Cerebellar nuclear complex (tissue), 1 donor: Measurements from ENCODE around the gene CARTPT.

Experiments
- DNase-seq, 2 experiments: peaks; one replicate each; lab custom pipeline; 2025; lab: John Stamatoyannopoulos, UW

The CARTPT gene

DNA sequence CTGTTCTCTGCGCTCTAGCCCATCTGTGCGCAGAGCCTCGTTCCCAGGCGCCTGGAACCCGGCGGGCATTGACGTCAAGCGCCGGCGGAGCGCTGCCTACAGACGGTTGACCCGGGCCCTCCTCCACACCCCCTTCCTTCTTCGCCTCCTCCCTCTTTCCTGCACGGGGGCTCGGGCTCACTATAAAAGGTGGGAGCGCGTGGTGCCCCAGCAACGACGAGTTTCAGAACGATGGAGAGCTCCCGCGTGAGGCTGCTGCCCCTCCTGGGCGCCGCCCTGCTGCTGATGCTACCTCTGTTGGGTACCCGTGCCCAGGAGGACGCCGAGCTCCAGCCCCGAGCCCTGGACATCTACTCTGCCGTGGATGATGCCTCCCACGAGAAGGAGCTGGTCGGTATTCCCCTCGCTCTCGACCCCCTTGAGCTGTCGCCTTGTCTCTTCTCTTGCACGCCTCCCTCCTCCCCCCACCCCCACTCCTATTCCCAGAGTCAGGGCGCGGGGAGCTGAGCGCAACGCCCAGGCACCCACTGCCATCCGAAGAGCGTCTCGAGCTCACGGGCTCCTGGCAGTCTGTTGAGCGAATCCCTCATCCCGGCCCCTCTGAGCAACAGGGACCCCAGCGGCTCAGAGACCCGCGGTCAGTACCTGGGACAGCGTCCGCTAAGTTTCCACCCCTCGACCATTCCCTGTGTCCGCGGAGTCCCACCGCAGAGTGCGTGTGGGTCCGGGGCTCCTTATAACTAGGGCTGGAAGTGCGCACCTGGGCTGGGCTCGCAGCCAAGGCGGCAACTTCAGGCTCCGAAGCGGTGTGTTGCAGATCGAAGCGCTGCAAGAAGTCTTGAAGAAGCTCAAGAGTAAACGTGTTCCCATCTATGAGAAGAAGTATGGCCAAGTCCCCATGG is at the start of gene CARTPT:
Gene CARTPT, plus strand, starts transcription at position 213 of the 902 bp plus-strand sequence. Its CDS starts 19 bp downstream, at position 232.
- DNase-seq: no peak

DNA sequence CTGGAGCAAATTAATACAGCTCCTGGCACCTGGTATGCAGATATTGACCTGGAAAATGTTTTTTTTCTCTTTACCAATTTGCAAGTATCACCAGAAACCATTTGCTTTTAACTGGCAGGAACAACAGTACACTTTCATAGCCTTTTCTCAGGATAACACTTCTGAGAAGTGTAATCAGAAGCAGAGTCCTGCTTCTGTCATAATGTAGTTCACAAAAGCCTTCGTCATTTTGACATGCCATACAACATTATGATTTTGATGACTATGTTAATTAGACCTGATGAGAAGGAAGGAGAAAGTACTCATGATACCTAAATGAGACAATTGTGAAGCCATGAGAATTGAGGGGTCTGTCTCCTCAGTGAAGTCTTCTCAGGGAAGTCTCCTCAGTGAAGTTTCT is 41.1 kb upstream of the CARTPT start:
- no peak for DNase-seq

DNA sequence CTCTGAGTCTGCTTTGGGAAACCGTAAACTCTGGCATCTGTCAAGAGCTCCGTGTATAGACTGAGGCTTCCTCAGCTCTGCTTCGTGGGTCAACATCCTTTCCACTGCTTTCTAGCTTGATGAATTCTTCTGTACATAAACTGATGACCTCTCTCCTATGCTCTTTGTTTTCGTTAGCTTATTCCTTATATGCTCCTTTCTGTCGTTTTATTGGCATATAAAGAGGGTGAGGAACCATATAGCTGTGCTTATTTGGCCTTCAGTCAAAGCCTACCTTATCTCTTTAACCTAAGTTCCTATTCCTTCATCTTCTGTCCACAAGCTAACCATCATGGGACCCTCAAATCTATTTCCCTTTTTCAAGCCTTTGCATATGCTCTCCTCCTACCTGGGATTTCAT is 39.4 kb upstream of the CARTPT start:
- no peak for DNase-seq

DNA sequence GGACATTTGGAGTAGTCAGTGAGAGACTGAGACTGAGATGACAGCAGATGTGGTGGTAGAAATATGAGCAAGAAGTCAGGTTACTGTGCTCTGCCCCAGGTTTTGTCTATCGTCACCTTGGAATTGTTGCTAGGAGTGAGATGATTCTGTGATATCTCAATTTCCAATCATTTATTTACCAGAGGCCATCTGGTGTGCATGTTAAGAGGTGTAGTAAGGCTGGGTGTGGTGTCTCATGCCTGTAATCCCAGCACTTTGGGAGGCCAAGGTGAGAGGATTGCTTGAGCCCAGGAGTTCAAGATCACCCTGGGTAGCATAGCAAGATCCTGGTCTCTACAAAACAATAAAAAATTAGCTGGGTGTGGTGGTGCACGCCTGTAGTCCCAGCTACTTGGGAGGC is 38.6 kb upstream of the CARTPT start:
- DNase-seq: no peak

DNA sequence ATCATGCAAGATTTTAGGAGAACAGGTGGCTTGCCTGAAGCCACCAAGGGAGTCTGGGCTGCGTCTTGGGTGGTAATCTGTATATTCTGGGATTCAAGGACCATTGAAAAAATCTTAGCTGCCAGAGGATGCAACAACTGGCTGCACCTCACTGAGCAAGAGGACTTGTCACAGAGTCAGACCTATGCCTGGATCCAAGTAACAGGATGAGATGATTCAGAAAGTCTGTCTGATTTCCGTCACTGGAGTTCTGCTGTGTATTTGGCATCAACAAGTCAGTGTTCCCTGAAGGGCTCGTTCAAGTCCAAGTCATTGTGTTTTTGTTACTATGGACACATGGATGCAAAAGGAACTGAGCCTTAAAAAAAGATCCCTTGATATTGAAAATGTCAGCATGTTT is 37.8 kb upstream of the CARTPT start:
- no peak for DNase-seq

DNA sequence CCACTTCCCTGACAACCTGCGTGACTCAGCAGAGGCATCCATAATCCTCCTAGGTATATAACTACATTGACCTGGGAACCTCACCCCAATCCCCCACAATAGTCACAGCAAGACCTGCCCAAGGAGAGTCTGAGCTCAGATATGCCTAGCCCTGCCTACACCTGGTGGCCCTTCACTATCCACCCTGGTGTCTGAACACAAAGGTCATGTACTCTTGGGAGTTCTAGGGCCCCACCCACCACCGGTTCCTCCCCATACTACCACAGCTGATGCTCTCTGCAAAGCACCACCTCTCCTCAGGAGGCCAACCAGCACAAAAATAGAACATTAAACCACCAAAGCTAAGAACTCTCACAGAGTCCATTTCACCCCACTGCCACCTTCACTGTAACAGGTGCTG is 34.8 kb upstream of the CARTPT start:
- no peak for DNase-seq

DNA sequence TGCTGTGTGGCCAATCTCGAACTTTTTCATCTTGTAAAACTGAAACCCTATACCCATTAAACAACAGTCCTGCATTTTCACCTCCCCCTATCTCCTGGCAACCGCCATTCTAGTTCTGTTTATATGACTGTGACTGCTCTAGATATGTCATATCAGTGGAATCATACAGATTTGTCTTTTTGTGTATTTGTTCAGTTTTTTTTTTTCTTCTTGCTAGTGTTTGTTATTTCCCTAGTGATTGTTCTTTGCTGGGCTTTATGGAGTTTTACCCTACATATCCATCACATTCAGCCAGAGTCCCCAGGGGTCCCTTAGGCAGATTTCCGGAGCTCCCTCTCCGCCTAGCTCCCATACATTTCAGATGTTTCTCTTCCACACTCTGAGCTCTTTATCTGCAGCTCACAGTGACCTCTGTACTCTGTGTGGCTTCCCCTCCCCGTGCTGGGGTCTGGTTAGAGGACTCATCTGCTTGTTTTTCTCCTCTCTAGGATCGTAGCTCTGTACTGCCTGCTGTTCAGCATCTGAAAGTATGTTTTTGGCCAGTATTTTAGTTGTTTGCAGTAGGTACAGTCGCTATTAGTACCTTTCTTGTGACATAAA is 25.1 kb upstream of the CARTPT start:
- DNase-seq: no peak

DNA sequence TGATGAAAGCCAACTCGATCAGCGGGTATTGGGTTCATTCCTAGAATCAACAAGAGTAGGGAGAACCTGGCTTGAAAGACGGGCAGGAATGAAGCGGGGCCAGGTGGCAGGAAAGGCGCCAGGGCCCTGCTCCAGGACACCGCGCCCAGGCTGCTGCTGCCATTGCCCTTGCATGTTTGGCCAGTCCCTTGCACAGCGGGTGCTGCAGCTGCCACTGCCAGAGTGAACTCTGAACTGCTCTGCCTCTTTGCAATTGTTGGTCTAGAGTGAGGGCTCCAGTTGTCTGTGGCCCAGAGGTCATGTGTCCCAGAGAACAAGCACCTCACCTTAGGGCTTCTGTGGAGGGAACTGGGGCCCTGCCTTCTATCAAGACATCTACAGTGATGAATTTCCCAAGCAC is 24.0 kb upstream of the CARTPT start:
- no peak for DNase-seq

DNA sequence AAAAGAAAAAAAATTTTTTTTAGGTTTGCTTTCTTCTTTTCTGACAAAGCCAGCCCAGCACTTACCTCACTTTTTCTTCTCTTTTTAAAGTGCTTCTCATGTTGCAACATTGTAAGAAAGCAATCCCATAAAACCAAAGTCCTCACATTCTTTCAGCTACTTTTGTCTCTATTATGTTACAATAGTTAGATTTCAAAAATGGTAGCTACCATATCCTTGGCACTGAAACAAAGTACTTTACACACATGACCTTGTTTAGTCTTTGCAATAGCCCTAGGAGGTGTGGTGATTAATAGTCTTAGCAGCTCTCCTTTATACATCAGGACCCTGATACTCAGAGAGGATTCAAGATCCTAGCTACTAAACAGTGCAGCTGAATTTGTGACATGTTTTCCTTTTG is 23.5 kb upstream of the CARTPT start:
- DNase-seq: no peak

DNA sequence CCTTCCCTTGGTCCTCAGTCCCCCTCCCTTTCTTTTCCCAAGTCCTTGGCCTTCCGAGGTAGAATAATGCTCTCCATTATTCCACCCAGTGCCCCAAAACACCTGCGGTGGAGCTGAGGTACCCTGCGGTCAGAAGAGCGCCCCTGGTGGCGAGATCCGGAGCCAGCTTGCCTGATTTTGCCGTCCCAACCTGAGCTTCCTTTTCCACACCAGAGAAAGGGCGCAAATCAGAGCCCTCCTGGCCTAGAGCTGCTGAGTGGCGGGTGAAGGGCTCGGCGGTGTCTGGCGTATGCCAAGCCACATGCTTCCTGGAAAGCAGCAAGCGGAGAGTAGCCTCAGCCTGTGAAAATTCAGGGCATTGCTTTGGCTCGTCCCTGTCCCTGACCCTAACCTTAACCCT is 21.1 kb upstream of the CARTPT start:
- DNase-seq: no peak

DNA sequence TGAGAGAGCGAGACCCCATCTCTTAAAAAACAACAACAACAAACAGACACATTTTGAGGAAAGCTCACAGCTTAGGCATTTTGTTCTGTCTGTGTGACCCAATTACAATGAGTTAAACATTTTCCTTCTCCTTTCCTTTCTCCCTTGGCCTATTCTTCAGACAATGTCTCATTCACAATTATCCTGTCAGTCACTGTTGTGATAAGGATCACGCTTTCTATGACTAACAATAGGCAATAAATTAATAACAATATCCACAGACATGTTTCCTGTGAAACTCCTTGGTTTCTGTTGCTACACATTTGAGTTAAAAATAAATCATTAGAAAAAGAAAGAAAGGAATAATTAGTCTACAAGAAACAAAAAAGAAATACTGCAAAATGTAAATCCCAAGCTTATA is 19.8 kb upstream of the CARTPT start:
- no peak for DNase-seq

DNA sequence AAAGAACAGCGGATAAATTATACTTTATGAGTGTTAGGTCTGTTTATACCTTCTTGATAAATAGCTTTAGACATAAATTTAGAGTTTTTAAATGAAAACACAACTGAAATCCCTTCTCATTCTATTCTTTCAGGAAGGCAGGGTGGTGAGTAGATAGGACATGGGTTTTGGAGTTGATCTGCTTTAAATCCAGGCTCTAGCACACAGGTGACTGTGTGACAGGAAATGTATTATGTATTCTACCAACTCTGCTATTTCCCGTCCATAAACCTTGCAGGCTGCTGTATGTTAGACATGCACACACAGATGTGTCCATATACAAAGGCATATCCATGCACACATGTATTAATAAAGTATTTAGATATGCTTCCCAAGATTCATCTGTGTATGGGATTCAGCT is 19.3 kb upstream of the CARTPT start:
- no peak for DNase-seq

DNA sequence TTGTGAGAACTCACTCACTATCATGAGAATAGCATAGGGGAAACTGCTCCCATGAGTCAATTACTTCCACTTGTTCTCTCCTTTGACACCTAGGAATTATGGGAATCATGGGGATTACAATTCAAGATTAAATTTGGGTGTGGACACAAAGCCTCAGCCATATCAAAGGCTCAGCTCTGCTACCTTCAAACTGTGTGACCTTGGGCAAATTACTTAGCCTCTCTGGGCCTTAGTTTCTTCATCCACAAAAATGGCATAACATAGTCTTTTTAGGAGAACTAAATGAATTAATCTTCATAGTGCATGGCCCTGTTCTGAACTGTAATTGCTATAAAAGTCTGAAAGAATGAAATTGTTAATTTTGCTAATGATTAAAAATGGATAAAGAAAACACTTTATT is 18.3 kb upstream of the CARTPT start:
- no peak for DNase-seq

DNA sequence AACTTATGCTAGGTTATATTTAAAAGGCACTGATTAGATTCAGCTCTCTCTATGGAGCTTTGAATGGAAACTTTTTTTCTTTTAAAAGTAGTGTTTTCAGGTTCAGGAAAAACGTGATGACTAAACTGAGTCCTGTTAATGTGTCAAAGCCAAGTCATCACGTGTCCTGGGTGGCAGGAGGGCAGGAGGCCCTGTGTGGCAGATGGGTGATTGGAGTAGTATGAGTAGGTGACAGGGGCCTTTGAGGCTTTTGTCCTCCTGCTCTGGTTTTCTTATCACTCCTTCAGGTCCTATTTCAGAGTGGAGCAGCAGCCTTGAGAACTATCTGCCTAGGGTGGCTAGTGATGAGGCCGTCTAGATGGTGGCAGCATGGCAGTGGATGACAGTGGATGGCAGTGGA is 17.7 kb upstream of the CARTPT start:
- no peak for DNase-seq

DNA sequence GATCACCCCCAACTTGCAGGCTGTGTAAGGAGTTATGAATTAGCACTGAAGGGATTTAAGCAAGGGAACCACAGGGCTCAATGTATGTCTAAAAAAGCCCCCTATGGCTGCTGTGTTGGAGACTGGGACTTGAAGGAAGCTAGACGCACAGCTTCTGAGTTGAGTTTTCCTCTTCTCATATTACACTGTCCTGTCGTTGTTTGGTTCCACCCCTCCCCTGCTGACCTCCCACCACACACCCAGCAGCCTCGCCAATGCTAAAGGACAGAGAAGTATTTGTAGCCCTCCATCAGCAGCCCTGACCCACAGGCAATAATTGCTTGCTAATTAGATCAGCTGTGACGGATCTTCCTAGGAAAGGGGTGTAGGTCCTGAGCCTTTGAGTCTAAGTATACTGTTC is 15.1 kb upstream of the CARTPT start:
- DNase-seq: no peak

DNA sequence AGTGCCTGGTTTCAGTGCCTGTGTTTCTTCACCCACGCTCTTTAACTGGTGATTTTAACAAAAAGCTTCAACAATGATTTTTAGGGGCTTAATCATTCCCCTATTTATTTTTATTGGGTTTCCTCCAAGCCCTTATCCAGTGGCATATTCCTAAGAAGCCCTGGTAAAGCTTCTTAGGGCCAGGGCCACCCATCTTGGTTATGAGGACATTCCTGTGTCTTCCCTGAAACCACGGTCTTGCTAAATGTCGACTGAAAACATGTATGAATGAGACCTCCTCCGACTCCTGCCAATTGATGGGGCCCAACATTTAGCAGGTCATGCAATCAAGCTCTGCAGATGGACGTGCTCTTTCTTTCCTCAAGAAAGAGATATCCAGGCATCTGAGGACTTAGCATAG is 13.7 kb upstream of the CARTPT start:
- DNase-seq: no peak

DNA sequence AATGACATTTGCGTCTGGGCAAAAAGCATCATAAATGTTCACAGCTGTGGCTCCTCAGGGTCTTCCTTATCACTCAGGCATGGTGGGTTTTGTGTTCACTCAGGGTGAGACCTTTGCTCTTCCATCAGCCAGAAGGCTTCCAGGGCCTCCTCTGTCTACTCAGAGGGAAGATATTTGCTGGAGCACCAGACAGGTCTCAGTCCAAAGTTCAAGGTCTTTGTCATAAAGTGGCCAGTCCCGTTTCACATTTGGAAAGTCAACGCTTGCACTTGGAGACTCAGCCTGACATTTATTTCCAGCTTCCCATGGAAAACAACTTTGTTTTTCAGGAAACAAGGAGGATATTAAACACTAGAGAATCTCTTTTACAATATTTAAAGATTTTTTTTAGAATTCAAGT is 12.2 kb upstream of the CARTPT start:
- DNase-seq: no peak

DNA sequence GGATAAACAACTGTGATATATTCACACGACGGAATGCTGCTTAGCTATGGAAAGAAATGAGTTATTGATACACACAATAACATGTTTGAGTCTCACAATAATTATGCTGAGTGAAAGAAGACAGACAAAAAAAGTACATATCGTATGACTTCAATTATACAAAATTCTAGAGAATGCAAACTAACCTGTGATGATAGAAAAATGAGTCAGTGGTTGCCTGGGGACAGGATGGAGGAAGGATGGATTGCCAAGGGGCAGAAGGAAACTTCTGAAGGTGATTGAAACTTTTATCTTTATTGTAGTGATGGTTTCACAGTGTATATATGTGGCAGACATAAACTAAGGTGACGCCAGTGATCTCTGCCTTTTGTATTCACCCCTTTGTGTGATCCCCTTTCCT is 7.5 kb upstream of the CARTPT start:
- DNase-seq: no peak

DNA sequence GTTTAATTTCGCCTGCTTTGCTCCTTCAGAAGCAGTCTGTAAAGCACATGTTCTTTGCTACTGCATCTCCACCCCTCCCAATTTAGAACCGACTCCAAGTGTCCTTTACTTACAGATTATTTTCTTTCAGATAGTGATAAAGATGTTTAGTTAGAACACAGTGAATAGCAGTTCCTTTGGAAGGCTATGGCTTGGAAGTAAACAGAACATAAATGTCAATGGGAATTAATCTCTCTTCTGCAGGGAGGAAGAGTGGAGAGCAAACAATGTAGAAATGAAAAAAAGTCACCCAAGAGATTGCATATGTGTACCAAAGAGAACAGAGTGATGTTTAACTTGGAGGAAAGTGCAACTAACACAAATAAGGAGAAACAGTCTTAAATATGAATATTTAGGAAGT is 4.2 kb upstream of the CARTPT start:
- DNase-seq: no peak

DNA sequence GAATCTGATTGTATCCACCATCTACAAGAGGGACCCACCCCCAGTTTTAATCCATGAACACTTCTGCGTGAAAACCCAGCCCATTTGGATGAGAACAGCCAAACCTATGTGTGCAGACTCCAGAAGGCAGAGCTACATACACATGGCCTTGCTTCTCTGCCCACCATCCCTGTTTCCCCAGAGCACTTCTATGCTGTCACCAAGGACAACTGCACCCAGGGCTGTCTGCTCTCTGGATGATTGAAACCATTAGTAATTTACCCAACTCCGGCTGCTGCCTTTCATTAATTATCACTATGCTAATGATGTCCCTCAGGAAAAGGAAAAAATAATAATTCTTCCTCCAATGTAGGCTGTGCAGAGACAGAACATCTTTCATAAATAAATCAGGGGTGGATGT is 8.9 kb downstream of the CARTPT start:
- no peak for DNase-seq

DNA sequence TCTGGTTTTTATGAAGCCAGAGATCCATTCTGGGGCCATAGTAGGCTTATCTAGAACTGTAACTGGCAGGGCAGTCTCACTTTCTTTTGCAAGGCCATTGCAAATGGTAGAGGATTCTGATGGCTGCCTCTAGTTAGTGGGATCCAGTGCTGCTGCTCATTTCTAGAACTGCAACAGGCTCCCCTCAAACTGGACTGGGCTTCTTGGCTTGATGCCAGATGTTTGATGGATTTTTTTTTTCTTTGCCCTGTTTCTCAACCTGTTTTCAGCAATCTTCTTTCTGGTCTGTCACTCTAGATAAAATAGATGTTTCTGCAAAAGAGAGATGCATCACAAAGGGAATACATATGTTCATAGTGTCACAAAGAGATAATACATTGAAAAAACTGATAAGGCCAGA is 11.9 kb downstream of the CARTPT start:
- no peak for DNase-seq

DNA sequence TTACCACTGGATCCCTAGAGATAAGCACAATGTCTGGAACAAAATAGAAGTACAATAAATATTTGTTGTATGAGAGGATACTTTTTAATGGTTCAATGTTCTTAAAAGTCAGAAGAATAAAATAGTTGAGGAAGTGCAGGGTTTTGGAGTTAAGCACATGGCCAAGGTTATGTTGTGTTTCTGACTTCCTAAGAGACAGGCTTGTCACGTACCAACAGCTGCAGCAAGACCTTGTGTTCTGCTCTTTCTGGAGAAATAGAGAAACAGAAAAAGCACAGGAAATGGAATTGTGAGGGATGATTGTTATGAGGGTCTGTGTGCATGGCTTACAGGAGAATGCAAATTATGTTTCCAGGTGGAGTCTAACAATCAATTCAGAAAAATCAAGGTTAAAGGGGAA is 12.9 kb downstream of the CARTPT start:
- DNase-seq: no peak

DNA sequence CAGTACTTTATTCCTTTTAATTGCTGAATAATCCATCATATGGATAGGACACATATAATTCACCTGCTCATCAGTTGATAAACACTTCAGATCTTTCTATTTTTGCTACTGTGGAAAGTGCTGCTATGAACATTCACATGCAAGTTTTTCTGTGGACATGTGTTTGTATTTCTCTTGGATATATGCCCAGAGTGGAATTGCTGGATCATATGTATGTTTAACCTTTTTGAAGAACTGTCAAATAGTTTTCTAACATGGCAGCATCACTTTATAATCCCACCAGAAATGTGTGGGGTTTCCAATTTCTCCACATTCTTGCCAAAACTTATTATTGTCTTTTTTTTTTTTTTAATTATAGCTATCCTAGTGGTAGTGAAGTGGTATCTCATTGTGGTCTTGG is 15.1 kb downstream of the CARTPT start:
- no peak for DNase-seq
